ENCODE results near the gene KRTAP17-1.

Gene KRTAP17-1

DNA sequence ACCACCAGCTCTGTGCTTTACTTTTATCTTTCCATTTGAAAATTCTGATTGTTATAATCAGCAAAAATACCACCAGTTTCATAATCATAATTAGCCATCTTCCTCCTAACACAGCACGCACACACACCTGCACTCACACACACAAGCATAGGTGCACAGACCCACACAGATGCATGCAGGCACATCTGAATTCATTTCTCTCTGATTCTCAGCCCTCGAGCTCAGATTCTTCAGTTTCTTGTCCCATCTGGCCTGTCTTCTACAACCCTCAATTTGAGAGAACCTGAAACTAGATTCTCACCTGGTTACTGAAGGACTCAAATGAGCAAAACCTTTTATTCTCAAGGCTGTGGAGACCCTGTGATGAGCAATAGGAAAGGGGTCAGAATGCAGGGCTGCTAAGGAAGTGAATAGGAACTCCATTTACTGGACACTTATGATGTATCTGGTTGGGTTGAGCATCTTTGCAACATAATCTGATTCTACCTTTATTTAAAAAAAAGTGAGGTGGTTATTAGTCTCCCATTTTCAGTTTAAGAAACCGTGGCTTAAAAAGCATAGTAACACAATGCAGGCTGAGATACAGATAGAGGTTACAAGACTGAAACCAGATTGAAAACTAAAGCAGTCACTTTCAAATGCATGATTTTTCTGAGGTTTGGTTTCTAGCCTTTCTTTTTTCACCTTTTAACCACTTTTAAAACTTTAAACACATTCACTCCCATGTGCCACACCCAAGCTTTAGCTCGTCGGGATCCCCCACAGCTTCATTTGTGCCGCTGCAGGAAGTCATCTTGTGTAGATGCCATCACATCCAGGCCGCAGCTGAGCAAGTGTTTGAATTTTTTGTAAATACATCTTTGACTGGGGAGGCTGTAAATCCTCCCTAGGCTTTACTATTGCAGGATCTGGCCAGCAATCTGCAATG lies 25.7 kb upstream of the KRTAP17-1 start:
- TF ChIP-seq, protein P1, sequence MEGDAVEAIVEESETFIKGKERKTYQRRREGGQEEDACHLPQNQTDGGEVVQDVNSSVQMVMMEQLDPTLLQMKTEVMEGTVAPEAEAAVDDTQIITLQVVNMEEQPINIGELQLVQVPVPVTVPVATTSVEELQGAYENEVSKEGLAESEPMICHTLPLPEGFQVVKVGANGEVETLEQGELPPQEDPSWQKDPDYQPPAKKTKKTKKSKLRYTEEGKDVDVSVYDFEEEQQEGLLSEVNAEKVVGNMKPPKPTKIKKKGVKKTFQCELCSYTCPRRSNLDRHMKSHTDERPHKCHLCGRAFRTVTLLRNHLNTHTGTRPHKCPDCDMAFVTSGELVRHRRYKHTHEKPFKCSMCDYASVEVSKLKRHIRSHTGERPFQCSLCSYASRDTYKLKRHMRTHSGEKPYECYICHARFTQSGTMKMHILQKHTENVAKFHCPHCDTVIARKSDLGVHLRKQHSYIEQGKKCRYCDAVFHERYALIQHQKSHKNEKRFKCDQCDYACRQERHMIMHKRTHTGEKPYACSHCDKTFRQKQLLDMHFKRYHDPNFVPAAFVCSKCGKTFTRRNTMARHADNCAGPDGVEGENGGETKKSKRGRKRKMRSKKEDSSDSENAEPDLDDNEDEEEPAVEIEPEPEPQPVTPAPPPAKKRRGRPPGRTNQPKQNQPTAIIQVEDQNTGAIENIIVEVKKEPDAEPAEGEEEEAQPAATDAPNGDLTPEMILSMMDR (IDR thresholded peaks at IDR 0.05): no peak
- Histone ChIP-seq H3K4me3 (no peak overlapping the region), H3K9me3 (no peaks in the 10 kb centered on the region), H3K36me3 (no peaks in the 10 kb centered on the region), H3K27ac (no peak overlapping the region), H3K27me3 (no peaks in the 10 kb centered on the region), H3K4me1 (peaks cover 0 to 4% (median 0%) of the 10 kb centered on the region in 4 donors)
- intact Hi-C loops (cut with DNase I; ENCODE audit: low total_unique reads): no loop called here
- no peak for DNase-seq

DNA sequence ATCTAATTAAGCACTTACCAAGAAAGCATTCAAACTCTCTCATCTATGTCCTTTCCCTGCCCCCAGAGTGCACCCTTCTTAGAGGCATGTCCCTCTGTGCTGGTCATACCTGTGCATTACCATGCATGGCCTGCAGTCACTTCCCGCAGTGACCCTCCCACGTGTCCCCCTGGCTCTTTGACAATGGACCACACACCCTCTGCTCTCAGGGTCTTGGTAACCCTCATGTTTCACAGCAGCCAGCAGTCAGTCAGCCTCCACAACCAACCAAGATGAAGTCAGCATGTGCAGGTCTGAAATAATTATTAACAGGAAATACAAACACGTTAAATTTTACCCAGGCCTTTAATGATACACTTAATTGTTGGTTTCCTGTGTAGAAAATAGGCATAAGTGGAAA lies 25.0 kb upstream of the KRTAP17-1 start:
- TF ChIP-seq, protein P1 (IDR thresholded peaks at IDR 0.05): no peak
- DNase-seq: no peak
- Histone ChIP-seq H3K36me3 (no peaks in the 10 kb centered on the region), H3K27me3 (no peaks in the 10 kb centered on the region), H3K4me1 (peaks cover 0 to 4% (median 0%) of the 10 kb centered on the region in 4 donors), H3K4me3 (no peak overlapping the region), H3K9me3 (no peaks in the 10 kb centered on the region), H3K27ac (no peak overlapping the region)
- intact Hi-C loops (cut with DNase I; ENCODE audit: low total_unique reads): no loop called here

DNA sequence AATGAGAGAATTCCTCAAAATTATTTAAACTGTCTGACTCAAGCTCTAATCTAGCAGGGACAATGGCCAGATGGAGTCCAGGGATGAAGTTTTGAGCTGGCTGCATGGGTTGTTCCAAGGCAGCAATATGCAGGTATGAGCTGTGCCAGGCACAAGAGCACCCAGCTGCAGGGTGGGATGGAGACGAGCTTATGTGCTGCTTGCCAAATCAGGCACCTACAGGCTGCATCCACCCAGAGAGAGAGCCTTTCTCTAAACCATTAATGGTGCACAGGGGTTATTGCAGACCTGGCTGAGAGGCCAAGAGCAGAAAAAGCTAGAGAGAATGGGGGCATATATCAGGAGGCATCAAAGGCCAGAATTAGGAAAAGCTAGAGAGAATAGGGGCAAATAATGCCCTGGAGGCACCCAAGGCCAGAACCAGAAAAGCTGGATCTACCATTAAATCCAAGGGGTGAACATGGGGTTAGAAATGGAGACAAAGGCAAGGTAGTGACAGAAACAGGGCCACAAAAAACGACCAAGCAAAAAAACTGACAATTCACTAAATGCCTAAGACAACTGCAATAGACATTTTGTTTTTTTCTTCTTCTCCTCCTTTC lies 24.2 kb upstream of the KRTAP17-1 start:
- no peak overlapping the region for H3K4me3 ChIP-seq
- intact Hi-C loops (cut with DNase I; ENCODE audit: low total_unique reads): no loop called here
- DNase-seq: no peak
- H3K36me3 ChIP-seq: no peaks in the 10 kb centered on the region
- H3K4me1 ChIP-seq: peaks cover 0 to 10% (median 0%) of the 10 kb centered on the region in 4 donors
- TF ChIP-seq, protein P1 (IDR thresholded peaks at IDR 0.05): no peak
- H3K27me3 ChIP-seq: peaks cover 0 to 8% of the 10 kb centered on the region in 2 donors
- H3K9me3 ChIP-seq: no peaks in the 10 kb centered on the region
- no peak overlapping the region for H3K27ac ChIP-seq

GRCh38 chr17:41338961-41339485 lies 23.5 kb upstream of the KRTAP17-1 start:
- no peak overlapping the region for H3K4me3 ChIP-seq
- intact Hi-C loops (cut with DNase I; ENCODE audit: low total_unique reads): no loop called here
- TF ChIP-seq, protein P1 (IDR thresholded peaks at IDR 0.05): no peak
- no peak overlapping the region for H3K27ac ChIP-seq
- no peak for DNase-seq
- no peaks in the 10 kb centered on the region for H3K9me3 ChIP-seq
- peaks cover 0 to 12% (median 0%) of the 10 kb centered on the region in 4 donors for H3K4me1 ChIP-seq
- peaks cover 0 to 8% of the 10 kb centered on the region in 2 donors for H3K27me3 ChIP-seq
- H3K36me3 ChIP-seq: no peaks in the 10 kb centered on the region

DNA sequence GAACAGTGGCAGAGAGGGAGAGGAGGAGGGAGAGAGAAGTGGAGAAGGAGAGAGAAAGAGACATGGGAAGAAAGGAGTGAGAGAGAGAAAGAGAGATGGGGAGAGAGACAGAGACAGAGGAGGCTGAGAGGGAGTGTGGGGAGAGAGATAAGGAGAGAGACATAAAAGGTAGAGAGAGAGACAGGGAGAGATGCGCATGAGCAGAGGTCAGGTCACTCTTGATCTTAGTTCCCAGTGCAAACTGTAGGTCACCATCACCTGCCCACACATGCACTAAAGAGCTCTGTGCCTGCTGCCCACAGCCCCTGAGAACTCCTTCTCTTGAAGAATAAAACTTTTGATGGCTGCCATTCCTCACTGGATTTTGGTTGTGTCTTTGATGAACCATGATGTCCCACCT lies 20.2 kb upstream of the KRTAP17-1 start:
- Histone ChIP-seq H3K9me3 (no peaks in the 10 kb centered on the region), H3K4me1 (peaks cover 0 to 12% (median 0%) of the 10 kb centered on the region in 4 donors), H3K36me3 (no peaks in the 10 kb centered on the region), H3K27ac (no peak overlapping the region), H3K27me3 (peaks cover 0 to 23% of the 10 kb centered on the region in 2 donors), H3K4me3 (no peak overlapping the region)
- no peak for DNase-seq
- TF ChIP-seq, protein P1 (IDR thresholded peaks at IDR 0.05): no peak
- intact Hi-C loops (cut with DNase I; ENCODE audit: low total_unique reads): no loop called here
